ENCODE measurements around the gene GIT2.

GIT2 gene

GRCh38 chr12:110002676-110003515 is 6.7 kb upstream of the GIT2 start:
- Histone ChIP-seq H3K36me3 (replicated peaks; ENCODE audit: insufficient read depth, low read length) (no peaks in the 10 kb centered on the region), H3F3A (ENCODE audit: insufficient read depth, low read length) (0 out of 2 replicates have a peak, but pooled peaks cover 13% of the 10 kb centered on the region), H3K79me2 (ENCODE audit: low read length) (peaks cover 46% of the 10 kb centered on the region), H3K27me3 (replicated peaks; ENCODE audit: insufficient read depth, low read length) (no peaks in the 10 kb centered on the region), H4K20me1 (ENCODE audit: insufficient read depth, low read length) (no peaks in the 10 kb centered on the region), H2AFZ (ENCODE audit: low read length) (no peak overlapping the region), H3K27ac (ENCODE audit: low read length) (no peak overlapping the region), H3K9me3 (replicated peaks; ENCODE audit: insufficient read depth, low read length) (no peaks in the 10 kb centered on the region), H3K4me2 (ENCODE audit: low read depth, low read length) (no peak overlapping the region), H3K4me3 (ENCODE audit: low read length) (no peak overlapping the region), H3K4me1 (ENCODE audit: low read length) (0 out of 2 replicates have a peak, but pooled peaks cover 3% of the 10 kb centered on the region), H3K9ac (ENCODE audit: low read length) (no peak overlapping the region), H3K9me2 (replicated peaks; ENCODE audit: insufficient read depth, low read length) (no peaks in the 10 kb centered on the region)
- DNase-seq: no peak
- TF ChIP-seq, protein P1, sequence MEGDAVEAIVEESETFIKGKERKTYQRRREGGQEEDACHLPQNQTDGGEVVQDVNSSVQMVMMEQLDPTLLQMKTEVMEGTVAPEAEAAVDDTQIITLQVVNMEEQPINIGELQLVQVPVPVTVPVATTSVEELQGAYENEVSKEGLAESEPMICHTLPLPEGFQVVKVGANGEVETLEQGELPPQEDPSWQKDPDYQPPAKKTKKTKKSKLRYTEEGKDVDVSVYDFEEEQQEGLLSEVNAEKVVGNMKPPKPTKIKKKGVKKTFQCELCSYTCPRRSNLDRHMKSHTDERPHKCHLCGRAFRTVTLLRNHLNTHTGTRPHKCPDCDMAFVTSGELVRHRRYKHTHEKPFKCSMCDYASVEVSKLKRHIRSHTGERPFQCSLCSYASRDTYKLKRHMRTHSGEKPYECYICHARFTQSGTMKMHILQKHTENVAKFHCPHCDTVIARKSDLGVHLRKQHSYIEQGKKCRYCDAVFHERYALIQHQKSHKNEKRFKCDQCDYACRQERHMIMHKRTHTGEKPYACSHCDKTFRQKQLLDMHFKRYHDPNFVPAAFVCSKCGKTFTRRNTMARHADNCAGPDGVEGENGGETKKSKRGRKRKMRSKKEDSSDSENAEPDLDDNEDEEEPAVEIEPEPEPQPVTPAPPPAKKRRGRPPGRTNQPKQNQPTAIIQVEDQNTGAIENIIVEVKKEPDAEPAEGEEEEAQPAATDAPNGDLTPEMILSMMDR (IDR thresholded peaks at IDR 0.05; ENCODE audit: low read length): no peak
- TF ChIP-seq EZH2 (optimal IDR thresholded peaks at IDR 0.05; ENCODE audit: low read depth, low read length) (no peak), EZH2phosphoT487 (IDR thresholded peaks at IDR 0.05; ENCODE audit: low read length) (no peak)

GRCh38 chr12:110001596-110001995 is 5.4 kb upstream of the GIT2 start:
- Histone ChIP-seq H3K79me2 (ENCODE audit: low read length) (peaks cover 35% of the 10 kb centered on the region), H3K27me3 (replicated peaks; ENCODE audit: insufficient read depth, low read length) (no peaks in the 10 kb centered on the region), H3F3A (ENCODE audit: insufficient read depth, low read length) (0 out of 2 replicates have a peak, but pooled peaks cover 13% of the 10 kb centered on the region), H3K9me2 (replicated peaks; ENCODE audit: insufficient read depth, low read length) (no peaks in the 10 kb centered on the region), H3K36me3 (replicated peaks; ENCODE audit: insufficient read depth, low read length) (no peaks in the 10 kb centered on the region), H3K27ac (ENCODE audit: low read length) (no peak overlapping the region), H3K4me3 (ENCODE audit: low read length) (no peak overlapping the region), H2AFZ (ENCODE audit: low read length) (no peak overlapping the region), H3K4me1 (ENCODE audit: low read length) (0 out of 2 replicates have a peak, but pooled peaks cover 3% of the 10 kb centered on the region), H3K9ac (ENCODE audit: low read length) (no peak overlapping the region), H3K4me2 (ENCODE audit: low read depth, low read length) (no peak overlapping the region), H4K20me1 (ENCODE audit: insufficient read depth, low read length) (no peaks in the 10 kb centered on the region), H3K9me3 (replicated peaks; ENCODE audit: insufficient read depth, low read length) (no peaks in the 10 kb centered on the region)
- TF ChIP-seq, protein P1 (IDR thresholded peaks at IDR 0.05; ENCODE audit: low read length): no peak
- no peak for DNase-seq

- H3K4me1 ChIP-seq (ENCODE audit: low read length): 0 out of 2 replicates have a peak, but pooled peaks cover 3% of the 10 kb centered on the region
- no peak for DNase-seq
- TF ChIP-seq EZH2phosphoT487 (IDR thresholded peaks at IDR 0.05; ENCODE audit: low read length) (no peak), EZH2 (optimal IDR thresholded peaks at IDR 0.05; ENCODE audit: low read depth, low read length) (no peak)
- TF ChIP-seq, protein P1 (IDR thresholded peaks at IDR 0.05; ENCODE audit: low read length): no peak
- H3F3A ChIP-seq (ENCODE audit: insufficient read depth, low read length): peaks cover 14% of the 10 kb centered on the region; the same call in 1 of the 2 replicates
- H3K9ac ChIP-seq (ENCODE audit: low read length): peak overlapping the region; percentile 60; the same call in 1 of the 2 replicates
- no peaks in the 10 kb centered on the region for H3K9me2 ChIP-seq (replicated peaks; ENCODE audit: insufficient read depth, low read length)
- H4K20me1 ChIP-seq (ENCODE audit: insufficient read depth, low read length): no peaks in the 10 kb centered on the region
- no peak overlapping the region for H3K27ac ChIP-seq (ENCODE audit: low read length)
- H3K27me3 ChIP-seq (replicated peaks; ENCODE audit: insufficient read depth, low read length): no peaks in the 10 kb centered on the region
- H2AFZ ChIP-seq (ENCODE audit: low read length): 0 out of 2 replicates have a peak overlapping the region, but pooled peaks have one; percentile 8
- H3K9me3 ChIP-seq (replicated peaks; ENCODE audit: insufficient read depth, low read length): no peaks in the 10 kb centered on the region
- H3K4me3 ChIP-seq (ENCODE audit: low read length): peak overlapping the region; percentile 83
- peak overlapping the region; percentile 53 for H3K4me2 ChIP-seq (ENCODE audit: low read depth, low read length)
- H3K36me3 ChIP-seq (replicated peaks; ENCODE audit: insufficient read depth, low read length): no peaks in the 10 kb centered on the region
- H3K79me2 ChIP-seq (ENCODE audit: low read length): peaks cover 39% of the 10 kb centered on the region
Observed at GRCh38 chr12:109999983-110000505, 3.9 kb upstream of the GIT2 start.

Measured in MM.1S (cell line).